ENCODE results near the gene SMIM35. TPM values are rescaled to one million over a fixed set of nuclear protein-coding genes. Genes with fewer than 3 reads are reported as not detected.

The SMIM35 gene
- total RNA-seq, 3 donors from 2014 or later (not counting 1 experiment from before 2014, with no cell fraction given), result 0.30 to 0.68 (median 0.33) TPM

DNA sequence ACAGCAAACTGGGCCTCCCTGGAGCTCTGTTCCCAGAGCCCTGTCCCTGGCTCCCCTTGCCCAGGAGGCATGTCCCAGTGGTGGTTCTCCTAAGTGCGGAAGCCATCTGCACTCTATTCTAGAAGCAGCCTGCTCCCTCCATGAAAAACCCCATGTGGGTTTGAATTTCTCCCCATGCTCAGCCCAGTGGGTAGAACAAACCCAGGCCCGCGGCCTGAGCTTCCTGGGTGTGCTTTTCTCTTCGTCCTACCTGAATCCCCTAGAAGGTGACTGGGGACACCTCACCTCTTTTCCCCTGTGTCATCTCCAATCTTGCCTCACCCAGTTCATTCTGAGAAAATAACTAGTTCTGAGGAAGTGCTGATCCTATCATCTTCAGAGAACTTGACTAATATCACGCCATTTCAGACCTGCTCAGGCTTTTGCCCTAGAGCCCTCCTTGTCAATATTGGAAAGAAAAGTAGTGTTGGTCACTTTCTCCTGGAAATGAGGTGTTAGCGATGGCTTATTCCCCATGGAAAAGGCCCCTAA is 84.7 kb downstream of the SMIM35 start:
- no peaks in the 10 kb centered on the region for H3K9me3 ChIP-seq (ENCODE audit: control insufficient read depth, insufficient read depth, low read length)
- intact Hi-C loops (cut with micrococcal nuclease), result loop anchor here (10.0 kb wide), 1 partner anchor 223 kb away; the partner anchor contains the start of gene JAML
- H3K4me1 ChIP-seq (ENCODE audit: control insufficient read depth, insufficient read depth, low read length), result peaks cover 95% of the 10 kb centered on the region
- H3K27me3 ChIP-seq (ENCODE audit: control insufficient read depth, insufficient read depth, low read length), result no peaks in the 10 kb centered on the region
- Mint-ChIP-seq H3K9me3 (peaks cover 0 to 6% of the 10 kb centered on the region in 2 donors), H3K27me3 (ENCODE audit: low read depth in 2 of 2) (no peaks in the 10 kb centered on the region), H3K4me3 (peak overlapping the region; percentile 87), H3K36me3 (peaks cover 16% of the 10 kb centered on the region), H3K27ac (peak overlapping the region; percentile 93 to 97), H3K4me1 (peaks cover 90 to 96% of the 10 kb centered on the region in 2 donors)
- ATAC-seq (peak in 2 of 3 donors; percentile 4 to 35), DNase-seq (peak; percentile 12 to 56)
- H3K27ac ChIP-seq (ENCODE audit: low read length), result peak overlapping the region; percentile 75
- 47% methylated on average over 6 of the region's 6 CpGs for WGBS (ENCODE audit: insufficient coverage)
- H3K36me3 ChIP-seq (ENCODE audit: control insufficient read depth, insufficient read depth, low read length), result peaks cover 44% of the 10 kb centered on the region
- no peak overlapping the region for H3K4me3 ChIP-seq (ENCODE audit: low read length)
- TF ChIP-seq, protein P1, sequence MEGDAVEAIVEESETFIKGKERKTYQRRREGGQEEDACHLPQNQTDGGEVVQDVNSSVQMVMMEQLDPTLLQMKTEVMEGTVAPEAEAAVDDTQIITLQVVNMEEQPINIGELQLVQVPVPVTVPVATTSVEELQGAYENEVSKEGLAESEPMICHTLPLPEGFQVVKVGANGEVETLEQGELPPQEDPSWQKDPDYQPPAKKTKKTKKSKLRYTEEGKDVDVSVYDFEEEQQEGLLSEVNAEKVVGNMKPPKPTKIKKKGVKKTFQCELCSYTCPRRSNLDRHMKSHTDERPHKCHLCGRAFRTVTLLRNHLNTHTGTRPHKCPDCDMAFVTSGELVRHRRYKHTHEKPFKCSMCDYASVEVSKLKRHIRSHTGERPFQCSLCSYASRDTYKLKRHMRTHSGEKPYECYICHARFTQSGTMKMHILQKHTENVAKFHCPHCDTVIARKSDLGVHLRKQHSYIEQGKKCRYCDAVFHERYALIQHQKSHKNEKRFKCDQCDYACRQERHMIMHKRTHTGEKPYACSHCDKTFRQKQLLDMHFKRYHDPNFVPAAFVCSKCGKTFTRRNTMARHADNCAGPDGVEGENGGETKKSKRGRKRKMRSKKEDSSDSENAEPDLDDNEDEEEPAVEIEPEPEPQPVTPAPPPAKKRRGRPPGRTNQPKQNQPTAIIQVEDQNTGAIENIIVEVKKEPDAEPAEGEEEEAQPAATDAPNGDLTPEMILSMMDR (IDR thresholded peaks at IDR 0.05), result no peak

DNA sequence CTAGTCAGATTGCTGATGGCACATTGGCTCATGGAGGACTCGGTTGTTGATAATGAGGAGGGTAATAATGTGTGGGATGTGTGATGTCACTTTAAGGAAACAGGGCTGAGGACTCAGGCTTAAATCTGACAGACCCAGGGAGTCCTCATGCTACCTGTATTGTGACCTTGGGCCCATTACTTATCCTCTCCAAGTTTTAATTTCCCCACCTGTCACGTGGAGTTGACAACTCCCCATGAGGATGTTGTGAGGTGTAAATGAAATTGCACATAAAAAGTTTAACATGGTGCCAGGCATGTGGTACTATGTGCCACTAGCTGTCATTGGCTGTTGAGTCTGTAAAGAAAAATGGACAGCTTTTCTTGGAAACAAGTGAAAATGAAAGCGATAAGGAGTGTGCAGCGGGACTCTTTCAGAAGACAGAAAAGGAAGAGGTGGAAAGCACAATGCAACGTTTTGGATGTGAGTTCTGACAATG is 85.2 kb downstream of the SMIM35 start:
- no peaks in the 10 kb centered on the region for H3K27me3 Mint-ChIP-seq (ENCODE audit: low read depth in 2 of 2)
- TF ChIP-seq, protein P1 (IDR thresholded peaks at IDR 0.05), result no peak
- Histone ChIP-seq H3K4me3 (ENCODE audit: low read length) (no peak overlapping the region), H3K27ac (ENCODE audit: low read length) (peak overlapping the region; percentile 75), H3K9me3 (ENCODE audit: control insufficient read depth, insufficient read depth, low read length) (no peaks in the 10 kb centered on the region), H3K36me3 (ENCODE audit: control insufficient read depth, insufficient read depth, low read length) (peaks cover 50% of the 10 kb centered on the region), H3K4me1 (ENCODE audit: control insufficient read depth, insufficient read depth, low read length) (peaks cover 90% of the 10 kb centered on the region), H3K27me3 (ENCODE audit: control insufficient read depth, insufficient read depth, low read length) (no peaks in the 10 kb centered on the region)
- DNase-seq (peak in 1 of 2 donors; percentile 65), ATAC-seq (peak; percentile 40 to 50 (median 43))
- peak overlapping the region; percentile 93 to 97 for H3K27ac Mint-ChIP-seq
- WGBS (ENCODE audit: insufficient coverage), result 31% methylated on average over 4 of the region's 5 CpGs
- H3K4me1 Mint-ChIP-seq, result peaks cover 88 to 94% of the 10 kb centered on the region in 2 donors
- intact Hi-C loops (cut with micrococcal nuclease), result loop anchor here (10.0 kb wide), 1 partner anchor 223 kb away; the partner anchor contains the start of gene JAML
- H3K9me3 Mint-ChIP-seq, result peaks cover 0 to 6% of the 10 kb centered on the region in 2 donors
- peak overlapping the region; percentile 87 for H3K4me3 Mint-ChIP-seq
- peaks cover 19% of the 10 kb centered on the region for H3K36me3 Mint-ChIP-seq

DNA sequence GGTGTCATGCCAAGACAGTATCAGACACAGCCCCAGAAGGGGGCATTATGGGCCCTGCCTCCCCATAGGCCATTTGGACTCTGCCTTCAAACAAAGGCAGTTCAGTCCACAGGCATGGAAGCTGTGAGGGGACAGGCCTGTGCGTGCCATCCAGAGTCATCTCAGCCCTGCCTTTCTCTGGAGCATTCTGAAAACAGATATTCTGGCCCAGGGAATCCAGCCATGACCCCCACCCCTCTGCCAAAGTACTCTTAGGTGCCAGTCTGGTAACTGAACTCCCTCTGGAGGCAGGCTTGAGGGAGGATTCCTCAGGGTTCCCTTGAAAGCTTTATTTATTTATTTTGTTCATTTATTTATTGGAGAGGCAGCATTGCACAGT is 85.9 kb downstream of the SMIM35 start:
- H3K36me3 ChIP-seq (ENCODE audit: control insufficient read depth, insufficient read depth, low read length), result peaks cover 57% of the 10 kb centered on the region
- TF ChIP-seq, protein P1 (IDR thresholded peaks at IDR 0.05), result no peak
- Mint-ChIP-seq H3K4me1 (peaks cover 83 to 92% of the 10 kb centered on the region in 2 donors), H3K9me3 (peaks cover 0 to 6% of the 10 kb centered on the region in 2 donors), H3K27ac (peak overlapping the region; percentile 93 to 97), H3K4me3 (peak overlapping the region; percentile 87), H3K36me3 (peaks cover 19% of the 10 kb centered on the region), H3K27me3 (ENCODE audit: low read depth in 2 of 2) (no peaks in the 10 kb centered on the region)
- DNase-seq (peak in 1 of 2 donors; percentile 9), ATAC-seq (no peak)
- no peak overlapping the region for H3K4me3 ChIP-seq (ENCODE audit: low read length)
- WGBS (ENCODE audit: insufficient coverage), result 100% methylated on average over 1 of the region's 1 CpG
- peaks cover 89% of the 10 kb centered on the region for H3K4me1 ChIP-seq (ENCODE audit: control insufficient read depth, insufficient read depth, low read length)
- H3K9me3 ChIP-seq (ENCODE audit: control insufficient read depth, insufficient read depth, low read length), result no peaks in the 10 kb centered on the region
- no peaks in the 10 kb centered on the region for H3K27me3 ChIP-seq (ENCODE audit: control insufficient read depth, insufficient read depth, low read length)
- peak overlapping the region; percentile 75 for H3K27ac ChIP-seq (ENCODE audit: low read length)
- intact Hi-C loops (cut with micrococcal nuclease), result loop anchor here (10.0 kb wide), 1 partner anchor 224 kb away; the partner anchor contains the start of gene JAML

Measured in natural killer cell (primary cell).